ENCODE measurements around the gene CBLB.

- no peak for TF ChIP-seq RFX5 (IDR thresholded peaks at IDR 0.05; ENCODE audit: low read depth, low read length)
- TF ChIP-seq, protein P1, sequence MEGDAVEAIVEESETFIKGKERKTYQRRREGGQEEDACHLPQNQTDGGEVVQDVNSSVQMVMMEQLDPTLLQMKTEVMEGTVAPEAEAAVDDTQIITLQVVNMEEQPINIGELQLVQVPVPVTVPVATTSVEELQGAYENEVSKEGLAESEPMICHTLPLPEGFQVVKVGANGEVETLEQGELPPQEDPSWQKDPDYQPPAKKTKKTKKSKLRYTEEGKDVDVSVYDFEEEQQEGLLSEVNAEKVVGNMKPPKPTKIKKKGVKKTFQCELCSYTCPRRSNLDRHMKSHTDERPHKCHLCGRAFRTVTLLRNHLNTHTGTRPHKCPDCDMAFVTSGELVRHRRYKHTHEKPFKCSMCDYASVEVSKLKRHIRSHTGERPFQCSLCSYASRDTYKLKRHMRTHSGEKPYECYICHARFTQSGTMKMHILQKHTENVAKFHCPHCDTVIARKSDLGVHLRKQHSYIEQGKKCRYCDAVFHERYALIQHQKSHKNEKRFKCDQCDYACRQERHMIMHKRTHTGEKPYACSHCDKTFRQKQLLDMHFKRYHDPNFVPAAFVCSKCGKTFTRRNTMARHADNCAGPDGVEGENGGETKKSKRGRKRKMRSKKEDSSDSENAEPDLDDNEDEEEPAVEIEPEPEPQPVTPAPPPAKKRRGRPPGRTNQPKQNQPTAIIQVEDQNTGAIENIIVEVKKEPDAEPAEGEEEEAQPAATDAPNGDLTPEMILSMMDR (conservative IDR thresholded peaks at IDR 0.05; ENCODE audit: low read depth, low read length) = no peak
- TF ChIP-seq POLR2A (IDR thresholded peaks at IDR 0.05; ENCODE audit: low read depth, low read length) = no peak
- no peak for TF ChIP-seq MAFK (IDR thresholded peaks at IDR 0.05; ENCODE audit: low read depth, low read length)
These were observed 17.2 kb downstream of the CBLB start for GRCh38 chr3:105851582-105851981.
